HS-27A (cell line): ENCODE measurements around the gene FOXK2.
"Not testable (repeated sequence)": the region's sequence is repeated elsewhere in the genome, so short reads cannot be mapped to it uniquely, and the experiment has no call there.

Experiments used
- DNase-seq: peaks from one replicate; pipeline ENCODE4 v3.0.0-alpha.2; 2012; ENCODE audit warnings: low read depth, missing footprints

The FOXK2 gene

GRCh38 chr17:82495844-82496528, 23.5 kb upstream of the FOXK2 start:
- no peak for DNase-seq

GRCh38 chr17:82496529-82497434, 22.8 kb upstream of the FOXK2 start:
- peak; percentile 77 for DNase-seq

- no peak for DNase-seq
These were observed 21.8 kb upstream of the FOXK2 start for GRCh38 chr17:82497483-82498405.

GRCh38 chr17:82502207-82502606, 17.3 kb upstream of the FOXK2 start:
- DNase-seq, result no peak

- DNase-seq, result no peak
These were observed 16.3 kb upstream of the FOXK2 start for GRCh38 chr17:82503094-82503727.

- no peak for DNase-seq
These were observed 15.7 kb upstream of the FOXK2 start for GRCh38 chr17:82503728-82504308.

GRCh38 chr17:82505296-82505695, 14.2 kb upstream of the FOXK2 start:
- no peak for DNase-seq

- not testable (repeated sequence) for DNase-seq
These were observed 13.1 kb upstream of the FOXK2 start for GRCh38 chr17:82506402-82506801.

GRCh38 chr17:82507631-82508175, 11.8 kb upstream of the FOXK2 start:
- no peak for DNase-seq

GRCh38 chr17:82511642-82512041, 7.9 kb upstream of the FOXK2 start:
- DNase-seq, result not testable (repeated sequence)

GRCh38 chr17:82513864-82514263, 5.7 kb upstream of the FOXK2 start:
- not testable (repeated sequence) for DNase-seq

- DNase-seq, result no peak
These were observed 2.2 kb upstream of the FOXK2 start for GRCh38 chr17:82517230-82517865.

GRCh38 chr17:82519971-82520903, 705 bp downstream of the FOXK2 start:
- no peak for DNase-seq

GRCh38 chr17:82524540-82524939, 5.0 kb downstream of the FOXK2 start:
- DNase-seq, result no peak

- DNase-seq, result no peak
These were observed 6.2 kb downstream of the FOXK2 start for GRCh38 chr17:82525712-82526111.

- DNase-seq, result no peak
These were observed 8.4 kb downstream of the FOXK2 start for GRCh38 chr17:82527898-82528297.

- no peak for DNase-seq
These were observed 9.1 kb downstream of the FOXK2 start for GRCh38 chr17:82528484-82529265.

- no peak for DNase-seq
These were observed 10.4 kb downstream of the FOXK2 start for GRCh38 chr17:82529914-82530300.
